Stimulated activated CD4-positive, alpha-beta T cell treated with anti-CD3 and anti-CD28 coated beads, Interleukin-15, amount 100 ng/mL, for 48 hours (primary cell): Measurements from ENCODE around the gene PRAMEF1.
"Not testable (repeated sequence)": the region's sequence is repeated elsewhere in the genome, so short reads cannot be mapped to it uniquely, and the experiment has no call there.

ENCODE experiments used
- DNase-seq, 2 donors: peaks; one replicate each; pipeline ENCODE4 v3.0.0-alpha.2; 2020; ENCODE audit warnings: low read depth in 2 of 2

Gene PRAMEF1

GRCh38 chr1:12791097-12791496, at the start of gene PRAMEF1:
PRAMEF1 (plus strand) TSS chr1:12791397; CDS start chr1:12793228, 1,831 bp downstream.
- not testable (repeated sequence) for DNase-seq

GRCh38 chr1:12741946-12742345, 49.3 kb upstream of the PRAMEF1 start:
- no peak for DNase-seq

- no peak for DNase-seq
These were observed 45.8 kb upstream of the PRAMEF1 start for GRCh38 chr1:12745126-12745991.

DNA sequence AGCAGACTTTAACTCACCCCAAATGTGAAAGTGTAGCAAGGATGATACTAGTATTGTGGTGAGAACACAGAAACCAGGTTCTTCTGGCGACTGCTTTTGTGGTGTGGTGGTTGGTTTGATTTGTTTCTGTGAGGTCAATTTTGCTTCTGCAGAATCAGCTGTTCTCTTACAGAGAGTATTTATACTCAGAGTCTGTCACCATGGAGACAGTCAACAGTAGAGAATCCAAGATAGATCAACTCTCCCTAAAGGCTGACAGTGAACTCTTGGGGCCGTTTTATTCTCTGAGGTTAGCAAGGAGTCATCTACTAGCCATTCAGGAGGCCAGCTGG, 45.2 kb upstream of the PRAMEF1 start, which contains the start of gene CFAP107:
CFAP107 (plus strand) TSS at position 209 of the 332 bp plus-strand sequence. CDS start 231 bp downstream, outside the sequence.
- DNase-seq: no peak

GRCh38 chr1:12748778-12749355, 42.3 kb upstream of the PRAMEF1 start:
- DNase-seq: no peak

DNA sequence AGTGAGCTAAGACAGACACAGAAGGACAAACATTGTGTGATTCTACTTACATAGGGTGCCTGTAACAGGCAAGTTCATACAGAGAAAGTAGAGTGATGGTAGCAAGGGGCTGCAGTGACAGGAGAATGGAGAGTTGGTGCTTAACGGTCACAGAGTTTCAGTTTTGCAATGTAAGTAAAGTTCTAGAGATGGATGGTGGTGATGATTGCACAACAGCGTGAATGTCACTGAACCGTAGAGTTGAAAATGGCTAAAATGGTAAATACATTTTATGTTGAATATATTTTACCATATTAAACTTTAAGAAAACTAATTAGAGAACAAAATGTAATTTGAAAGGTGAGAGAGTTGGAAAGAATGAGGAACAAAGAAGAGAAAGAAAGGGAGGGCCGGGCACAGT, 36.5 kb upstream of the PRAMEF1 start:
- DNase-seq: no peak

DNA sequence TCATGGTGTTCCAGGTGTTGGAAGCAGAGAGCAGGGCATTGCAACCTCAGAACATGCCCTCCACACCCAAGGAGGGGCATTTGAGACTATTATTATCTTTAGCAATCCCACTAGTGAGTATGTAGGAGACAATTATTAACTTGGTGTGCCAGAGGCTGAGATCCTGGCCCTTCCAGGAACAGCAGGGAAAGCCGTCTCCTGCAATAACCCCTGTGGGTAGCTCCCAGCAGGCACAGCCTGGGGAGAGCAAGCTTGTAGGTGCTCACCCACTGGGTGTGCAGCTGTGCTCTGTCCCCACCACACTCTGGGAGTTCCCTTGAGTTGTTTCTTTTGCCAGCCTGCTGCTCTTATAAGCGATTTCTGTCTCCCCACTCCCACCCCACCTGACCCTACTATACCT, 34.9 kb upstream of the PRAMEF1 start:
- no peak for DNase-seq

GRCh38 chr1:12756768-12757413, 34.3 kb upstream of the PRAMEF1 start:
- no peak for DNase-seq

- no peak for DNase-seq
These were observed 33.4 kb upstream of the PRAMEF1 start for GRCh38 chr1:12757836-12758235.

DNA sequence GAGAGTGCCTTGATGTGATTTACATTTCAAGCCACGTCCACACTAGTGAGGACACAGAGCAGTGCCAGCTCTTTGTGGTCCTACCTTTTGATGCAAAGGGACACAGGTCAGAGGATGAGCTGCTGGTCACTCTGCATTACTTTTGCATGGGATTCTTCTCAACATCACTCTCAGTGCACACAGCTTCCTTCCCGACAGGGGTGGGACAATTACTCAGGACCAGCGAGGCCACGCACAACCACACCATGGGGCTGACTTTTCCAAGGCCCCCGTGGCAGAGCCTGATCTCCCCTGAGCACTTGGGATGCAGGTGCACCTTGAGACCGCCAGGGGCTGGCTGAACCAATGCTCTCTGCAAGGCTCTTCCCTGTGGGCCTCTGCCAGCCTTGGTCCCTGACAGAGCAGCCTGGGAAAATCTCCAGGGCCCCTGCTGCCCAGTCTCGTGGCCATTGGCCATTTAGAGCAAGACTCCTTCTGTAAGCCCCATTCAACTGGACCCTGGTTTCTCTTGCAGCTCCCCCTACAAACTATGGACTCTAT, 30.9 kb upstream of the PRAMEF1 start:
- no peak for DNase-seq

DNA sequence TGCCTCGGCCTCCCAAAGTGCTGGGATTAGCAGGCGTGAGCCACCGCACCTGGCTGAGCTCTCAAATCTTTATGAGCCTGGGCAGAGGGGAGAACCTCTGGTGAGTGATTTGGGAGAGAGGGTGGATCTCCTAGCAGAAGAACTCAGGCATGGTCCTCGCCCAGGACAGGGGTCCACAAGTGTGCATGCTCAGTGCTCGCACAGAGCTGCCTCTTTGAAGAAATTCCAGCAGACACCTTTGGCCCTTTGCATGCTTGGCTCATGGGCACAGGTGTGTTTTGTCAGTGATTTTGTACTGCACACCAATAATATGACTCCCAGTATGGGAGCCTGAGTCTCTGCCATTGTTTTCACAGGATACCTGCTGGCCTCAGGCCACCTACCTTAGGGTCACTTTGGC, 29.4 kb upstream of the PRAMEF1 start:
- DNase-seq: no peak

- no peak for DNase-seq
These were observed 28.4 kb upstream of the PRAMEF1 start for GRCh38 chr1:12762766-12763165.

DNA sequence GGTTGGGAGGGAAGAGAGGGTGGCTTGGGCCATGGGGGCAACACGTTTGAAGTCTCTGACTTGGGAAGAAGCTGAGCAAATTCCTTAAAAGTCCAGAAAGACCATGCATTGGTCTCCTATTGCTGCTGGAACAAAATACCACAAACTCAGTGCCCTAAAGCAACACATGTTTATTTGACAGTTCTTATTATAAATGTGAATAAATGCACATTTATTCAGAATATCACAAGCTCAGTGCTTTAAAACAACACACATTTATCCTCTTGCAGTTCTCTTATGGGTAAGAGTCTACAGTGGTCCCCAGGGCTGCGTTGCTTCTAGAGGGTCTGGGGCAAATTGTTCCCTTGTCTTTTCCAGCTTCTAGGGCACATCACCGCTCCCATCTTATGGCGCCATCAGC, 27.7 kb upstream of the PRAMEF1 start:
- no peak for DNase-seq

GRCh38 chr1:12764016-12764415, 27.2 kb upstream of the PRAMEF1 start:
- no peak for DNase-seq

- no peak for DNase-seq
These were observed 22.2 kb upstream of the PRAMEF1 start for GRCh38 chr1:12769031-12769430.

GRCh38 chr1:12769976-12770505, 21.2 kb upstream of the PRAMEF1 start:
- no peak for DNase-seq

GRCh38 chr1:12770620-12771019, 20.6 kb upstream of the PRAMEF1 start:
- no peak for DNase-seq

DNA sequence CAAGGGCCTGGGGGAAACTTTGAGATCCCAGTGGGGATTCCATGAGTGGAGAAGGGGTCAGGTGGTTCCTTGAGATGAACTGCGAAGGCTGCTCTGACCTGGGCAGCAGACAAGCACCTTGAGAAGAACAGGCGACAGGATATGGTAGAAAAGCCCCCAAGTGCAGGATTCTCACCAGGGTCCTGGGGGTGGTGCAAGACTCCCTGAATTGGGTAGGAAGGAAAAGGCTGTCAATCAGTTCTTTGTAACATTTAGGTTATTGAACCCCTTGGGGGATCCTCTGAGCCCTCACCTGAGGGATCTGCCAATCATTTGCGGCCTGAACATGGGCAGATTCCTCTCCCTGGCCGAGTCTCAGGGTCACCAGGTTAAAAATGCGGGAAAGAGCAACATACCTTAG, 20.0 kb upstream of the PRAMEF1 start:
- DNase-seq: no peak

DNA sequence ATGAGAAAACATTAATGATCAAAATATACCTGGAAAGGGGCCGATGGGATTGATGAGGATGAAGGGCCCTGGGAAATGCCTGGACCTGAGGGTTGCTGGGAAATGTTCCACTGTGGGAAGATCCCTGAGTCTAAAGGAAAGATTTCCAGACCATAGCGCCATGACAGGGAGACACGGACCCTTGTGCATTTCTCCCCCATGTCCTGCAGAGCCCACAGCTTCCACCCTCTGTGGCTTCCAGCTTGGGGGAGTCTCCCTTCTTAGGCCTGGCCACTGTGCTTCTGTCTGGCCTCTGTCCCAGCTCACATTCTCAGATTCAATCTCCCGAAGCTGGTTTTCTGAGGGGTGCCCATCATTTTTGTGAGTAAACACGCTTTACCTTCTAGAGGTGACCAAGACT, 18.7 kb upstream of the PRAMEF1 start:
- DNase-seq: no peak

- DNase-seq: no peak
These were observed 17.8 kb upstream of the PRAMEF1 start, which contains the start of gene PRAMEF12 for GRCh38 chr1:12773438-12773837. PRAMEF12 (plus strand) TSS chr1:12773738; CDS start chr1:12774868, 1,130 bp downstream.

DNA sequence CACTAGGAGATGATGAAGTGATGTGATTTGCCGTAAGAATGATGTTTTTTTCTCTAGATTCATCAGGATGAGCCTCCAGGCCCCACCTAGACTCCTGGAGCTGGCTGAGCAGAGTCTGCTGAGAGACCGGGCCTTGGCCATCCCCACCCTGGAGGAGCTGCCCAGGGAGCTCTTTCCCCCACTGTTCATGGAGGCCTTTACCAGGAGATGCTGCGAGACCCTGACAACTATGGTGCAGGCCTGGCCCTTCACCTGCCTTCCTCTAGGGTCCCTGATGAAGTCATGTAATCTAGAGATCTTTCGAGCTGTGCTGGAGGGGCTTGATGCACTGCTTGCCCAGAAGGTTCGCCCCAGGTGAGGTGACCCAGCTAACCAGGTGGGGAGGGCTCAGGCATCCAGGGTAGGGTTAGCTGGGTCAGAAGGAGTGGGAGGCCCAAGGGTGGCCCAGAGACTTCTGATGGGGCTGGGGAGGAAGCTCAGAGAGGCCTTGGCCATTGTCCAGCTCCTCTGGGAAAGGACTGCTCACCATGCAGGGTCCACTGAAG, 16.3 kb upstream of the PRAMEF1 start:
- DNase-seq: no peak

DNA sequence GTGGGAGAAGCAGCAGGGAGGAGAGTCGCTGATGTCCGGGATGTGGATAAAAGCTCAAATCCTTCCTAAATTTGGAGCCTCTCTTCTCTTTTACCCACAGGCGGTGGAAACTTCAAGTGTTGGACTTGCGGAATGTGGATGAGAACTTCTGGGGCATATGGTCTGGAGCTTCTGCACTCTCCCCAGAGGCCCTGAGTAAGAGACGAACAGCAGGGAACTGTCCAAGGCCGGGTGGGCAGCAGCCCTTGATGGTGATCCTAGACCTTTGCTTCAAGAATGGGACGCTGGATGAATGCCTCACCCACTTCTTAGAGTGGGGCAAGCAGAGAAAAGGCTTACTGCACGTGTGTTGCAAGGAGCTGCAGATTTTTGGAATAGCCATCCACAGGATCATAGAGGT, 15.8 kb upstream of the PRAMEF1 start:
- DNase-seq: no peak
